HG03108 (cell line): ENCODE results near the gene TRIM52.
"Not testable (repeated sequence)": the region's sequence is repeated elsewhere in the genome, so short reads cannot be mapped to it uniquely, and the experiment has no call there.

Source experiments
- ATAC-seq: cut with Tn5 transposase; IDR thresholded peaks from one replicate; pipeline ENCODE4 v1.9.1; 2021; ENCODE audit warnings: moderate library complexity; ENCODE audit not compliant: unreplicated experiment

The TRIM52 gene

GRCh38 chr5:181217111-181217802, 43.7 kb downstream of the TRIM52 start:
- ATAC-seq = peak; percentile 22

GRCh38 chr5:181215997-181216989, 44.6 kb downstream of the TRIM52 start:
- no peak for ATAC-seq

DNA sequence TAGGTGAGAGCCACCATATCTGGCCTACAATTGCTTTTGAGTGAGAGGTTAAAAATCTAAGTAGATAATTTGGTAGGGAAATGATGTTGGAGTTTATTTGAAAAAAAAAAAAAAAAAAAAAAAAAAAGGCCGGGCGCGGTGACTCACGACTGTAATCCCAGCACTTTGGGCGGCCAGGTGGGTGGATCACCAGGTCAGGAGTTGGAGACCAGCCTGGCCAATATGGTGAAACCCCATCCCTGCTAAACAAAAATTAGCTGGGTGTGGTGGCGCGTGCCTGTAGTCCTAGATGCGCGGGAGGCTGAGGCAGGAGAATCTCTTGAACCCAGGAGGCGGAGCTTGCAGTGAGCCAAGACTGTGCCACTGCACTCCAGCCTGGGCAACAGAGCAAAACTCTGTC, 46.7 kb downstream of the TRIM52 start:
- ATAC-seq = not testable (repeated sequence)

- no peak for ATAC-seq
Observed at GRCh38 chr5:181212934-181213333, 48.0 kb downstream of the TRIM52 start.

GRCh38 chr5:181212080-181212479, 48.9 kb downstream of the TRIM52 start:
- no peak for ATAC-seq

GRCh38 chr5:181211208-181211607, 49.7 kb downstream of the TRIM52 start:
- ATAC-seq = no peak

DNA sequence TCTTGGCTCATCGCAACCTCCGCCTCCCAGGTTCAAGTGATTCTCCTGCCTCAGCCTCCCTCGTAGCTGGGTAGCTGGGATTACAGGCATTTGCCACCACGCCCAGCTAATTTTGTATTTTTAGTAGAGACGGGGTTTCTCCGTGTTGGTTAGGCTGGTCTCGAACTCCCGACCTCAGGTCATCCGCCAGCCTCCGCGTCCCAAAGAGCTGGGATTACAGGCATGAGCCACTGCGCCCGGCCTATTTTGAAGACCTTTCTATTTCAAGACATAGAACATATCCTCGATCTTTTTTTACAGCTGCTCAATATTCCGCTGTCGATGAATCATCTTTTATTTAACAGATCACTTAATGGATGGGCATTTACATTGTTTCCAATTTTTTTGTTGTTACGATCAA, 50.2 kb downstream of the TRIM52 start:
- not testable (repeated sequence) for ATAC-seq

- ATAC-seq = not testable (repeated sequence)
Observed at GRCh38 chr5:181210148-181210547, 50.8 kb downstream of the TRIM52 start.

- not testable (repeated sequence) for ATAC-seq
Observed at GRCh38 chr5:181209006-181209405, 51.9 kb downstream of the TRIM52 start.

DNA sequence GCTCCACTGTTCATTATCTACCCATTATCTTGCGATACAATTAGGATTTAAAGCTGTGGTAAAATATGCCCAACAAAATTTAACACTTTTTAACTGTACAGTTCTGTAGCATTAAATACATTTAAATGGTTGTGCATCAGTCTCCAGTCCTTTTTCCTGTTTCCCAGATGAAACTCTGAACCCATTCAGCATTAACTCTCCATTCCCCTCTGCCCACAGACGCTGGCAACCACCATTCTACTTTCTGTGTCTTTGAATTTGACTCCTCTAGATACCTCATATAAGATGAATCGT, 53.0 kb downstream of the TRIM52 start:
- no peak for ATAC-seq

DNA sequence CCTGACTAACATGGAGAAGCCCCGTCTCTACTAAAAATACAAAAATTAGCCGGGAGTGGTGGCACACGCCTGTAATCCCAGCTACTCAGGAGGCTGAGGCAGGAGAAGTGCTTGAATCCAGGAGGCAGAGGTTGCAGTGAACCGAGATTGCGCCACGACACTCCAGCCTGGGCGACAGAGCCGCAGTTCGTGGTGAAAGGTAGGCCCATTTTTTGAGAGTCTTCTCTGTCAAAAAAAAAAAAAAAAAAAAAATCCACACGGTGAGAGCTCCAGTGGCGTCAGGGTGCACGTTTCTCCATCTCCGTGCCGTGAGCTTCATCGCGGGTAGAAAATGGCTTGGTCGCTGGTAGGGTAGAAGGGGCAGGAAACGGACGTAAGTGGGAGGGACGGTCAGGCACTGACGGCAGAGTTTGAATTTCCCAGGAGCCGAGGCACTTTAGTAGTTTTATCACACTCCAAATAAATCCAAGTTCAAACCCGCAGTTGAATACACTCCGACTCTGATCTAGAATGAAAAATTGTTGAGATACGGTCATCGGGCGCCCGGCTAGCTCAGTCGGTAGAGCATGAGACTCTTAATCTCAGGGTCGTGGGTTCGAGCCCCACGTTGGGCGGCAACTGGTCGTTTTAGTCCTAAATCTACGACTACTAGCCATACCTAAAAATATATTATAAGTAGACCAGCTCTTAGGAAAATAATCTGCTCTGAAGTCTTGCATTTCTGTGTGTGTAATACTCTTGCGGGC, 53.6 kb downstream of the TRIM52 start:
- ATAC-seq = peak; percentile 30

GRCh38 chr5:181205761-181206649, 54.9 kb downstream of the TRIM52 start:
- no peak for ATAC-seq
